Mesenchymal stem cell (in vitro differentiated cells and primary cell): ENCODE measurements around the gene ITIH4.
"Not testable (repeated sequence)": the region's sequence is repeated elsewhere in the genome, so short reads cannot be mapped to it uniquely, and the experiment has no call there.

Experiments
- DNase-seq: peaks from one replicate; pipeline ENCODE4 v3.0.0-alpha.2; 2013
- H2AFZ ChIP-seq: one replicate; pipeline ENCODE4 v1.6.1; 2013; ENCODE audit warnings: low read depth, mild to moderate bottlenecking, control low read depth, inconsistent platforms, low read length, moderate library complexity
- H2AK5ac ChIP-seq: 2 replicates; pipeline ENCODE4 v1.6.1; 2013; ENCODE audit warnings: low read length, moderate library complexity, mild to moderate bottlenecking, inconsistent platforms; ENCODE audit not compliant: severe bottlenecking
- H2BK120ac ChIP-seq: one replicate; pipeline ENCODE4 v1.6.1; 2013; ENCODE audit warnings: low read depth, mild to moderate bottlenecking, inconsistent platforms, low read length, moderate library complexity
- H2BK12ac ChIP-seq, 2 experiments: one replicate each; pipeline ENCODE4 v1.6.1; 2013; ENCODE audit warnings: inconsistent platforms in 2 of 2, low read length in 2 of 2, mild to moderate bottlenecking in 2 of 2, moderate library complexity in 2 of 2, control low read depth in 1 of 2
- H2BK15ac ChIP-seq: one replicate; pipeline ENCODE4 v1.6.1; 2013; ENCODE audit warnings: mild to moderate bottlenecking, low read depth, inconsistent platforms; ENCODE audit not compliant: poor library complexity, severe bottlenecking
- H2BK5ac ChIP-seq: 2 replicates; pipeline ENCODE4 v1.6.1; 2013; ENCODE audit warnings: low read depth, mild to moderate bottlenecking, low read length, control low read depth, inconsistent platforms; ENCODE audit not compliant: poor library complexity, severe bottlenecking
- H3K14ac ChIP-seq, 2 experiments: one replicate each; pipeline ENCODE4 v1.6.1; 2013; ENCODE audit warnings: inconsistent platforms in 2 of 2, low read length in 2 of 2, control low read depth in 1 of 2, mild to moderate bottlenecking in 1 of 2, moderate library complexity in 1 of 2
- H3K18ac ChIP-seq, 2 experiments: one replicate each; pipeline ENCODE4 v1.6.1; 2013; ENCODE audit warnings: inconsistent platforms in 2 of 2, low read length in 2 of 2, control low read depth in 1 of 2, low read depth in 1 of 2, mild to moderate bottlenecking in 1 of 2
- H3K23ac ChIP-seq, 2 experiments: one replicate each; pipeline ENCODE4 v1.6.1; 2013; ENCODE audit warnings: inconsistent platforms in 2 of 2, low read length in 2 of 2, mild to moderate bottlenecking in 2 of 2, moderate library complexity in 2 of 2, control low read depth in 1 of 2
- H3K27ac ChIP-seq: 2 replicates; pipeline ENCODE4 v1.5.1; 2013; ENCODE audit warnings: mild to moderate bottlenecking, moderate library complexity, low read length, control low read depth, inconsistent platforms; ENCODE audit not compliant: poor library complexity, severe bottlenecking
- H3K27me3 ChIP-seq, 2 experiments: 2 replicates each; pipeline versions ENCODE4 v1.6.1 to v1.7.0; 2013; ENCODE audit warnings: low read length in 2 of 2, mild to moderate bottlenecking in 2 of 2, moderate library complexity in 2 of 2, control low read depth in 1 of 2, inconsistent platforms in 1 of 2; ENCODE audit not compliant: control insufficient read depth in 1 of 2, insufficient read depth in 1 of 2
- H3K36me3 ChIP-seq, 2 experiments: 2 replicates each; pipeline versions ENCODE4 v1.6.1 to v1.7.0; 2013; ENCODE audit warnings: low read length in 2 of 2, control low read depth in 1 of 2, inconsistent platforms in 1 of 2, low read depth in 1 of 2, mild to moderate bottlenecking in 1 of 2; ENCODE audit not compliant: insufficient read depth in 2 of 2, control insufficient read depth in 1 of 2
- H3K4ac ChIP-seq, 2 experiments: one replicate each; pipeline ENCODE4 v1.6.1; 2013; ENCODE audit warnings: inconsistent platforms in 2 of 2, low read length in 2 of 2, mild to moderate bottlenecking in 2 of 2, moderate library complexity in 2 of 2, control low read depth in 1 of 2, low read depth in 1 of 2
- H3K4me1 ChIP-seq: 2 replicates; pipeline ENCODE4 v1.6.1; 2013; ENCODE audit warnings: low read depth, low read length, control low read depth; ENCODE audit not compliant: control insufficient read depth, insufficient read depth
- H3K4me2 ChIP-seq: 2 replicates; pipeline ENCODE4 v1.6.1; 2013; ENCODE audit warnings: low read length, mild to moderate bottlenecking, inconsistent platforms; ENCODE audit not compliant: poor library complexity, severe bottlenecking
- H3K4me3 ChIP-seq, 2 experiments: 2 replicates each; pipeline versions ENCODE4 v1.5.1 to v1.7.0; 2013; ENCODE audit warnings: low read length in 2 of 2, mild to moderate bottlenecking in 2 of 2, control low read depth in 1 of 2, low read depth in 1 of 2; ENCODE audit not compliant: insufficient read depth in 1 of 2
- H3K79me1 ChIP-seq: replicated peaks from 2 replicates; pipeline ENCODE4 v1.6.1; 2013; ENCODE audit warnings: mild to moderate bottlenecking, control low read depth, low read length, inconsistent platforms; ENCODE audit not compliant: poor library complexity, severe bottlenecking
- H3K9ac ChIP-seq: 2 replicates; pipeline ENCODE4 v1.7.0; 2013; ENCODE audit warnings: mild to moderate bottlenecking, low read length, moderate library complexity
- H3K9me3 ChIP-seq: 2 replicates; pipeline ENCODE4 v1.7.0; 2013; ENCODE audit warnings: mild to moderate bottlenecking, low read length; ENCODE audit not compliant: control insufficient read depth
- H4K8ac ChIP-seq: one replicate; pipeline ENCODE4 v1.6.1; 2013; ENCODE audit warnings: inconsistent platforms, mild to moderate bottlenecking, low read length, moderate library complexity
- H4K91ac ChIP-seq: one replicate; pipeline ENCODE4 v1.6.1; 2013; ENCODE audit warnings: mild to moderate bottlenecking, low read length, inconsistent platforms
- WGBS: methylation state at CpG from one replicate; pipeline ENCODE4 v1.1.7; 2013; ENCODE audit warnings: mixed read lengths; 5-methylcytosine and 5-hydroxymethylcytosine counted together

Gene ITIH4

GRCh38 chr3:52777959-52778805 lies 52.3 kb downstream of the ITIH4 start:
- H3K4me1 ChIP-seq, result peaks cover 2% of the 10 kb centered on the region
- peaks cover 48 to 53% of the 10 kb centered on the region in 2 experiments for H3K27me3 ChIP-seq
- H4K8ac ChIP-seq, result no peak overlapping the region
- no peak overlapping the region for H2BK12ac ChIP-seq
- no peak overlapping the region for H2AK5ac ChIP-seq
- no peak overlapping the region for H2BK120ac ChIP-seq
- H3K4me2 ChIP-seq, result no peak overlapping the region
- no peak for DNase-seq
- no peak overlapping the region for H3K4ac ChIP-seq
- H3K9me3 ChIP-seq, result no peaks in the 10 kb centered on the region
- peak overlapping the region in 1 of 2 experiments; percentile 39 for H3K14ac ChIP-seq
- H3K36me3 ChIP-seq, result no peaks in the 10 kb centered on the region
- H4K91ac ChIP-seq, result no peak overlapping the region
- WGBS, result 84% methylated on average over 17 of the region's 17 CpGs
- no peak overlapping the region for H3K23ac ChIP-seq
- no peak overlapping the region for H2BK5ac ChIP-seq
- no peak overlapping the region for H3K4me3 ChIP-seq
- H2BK15ac ChIP-seq, result no peak overlapping the region
- H2AFZ ChIP-seq, result no peak overlapping the region
- H3K27ac ChIP-seq, result no peak overlapping the region
- H3K18ac ChIP-seq, result no peak overlapping the region
- no peaks in the 10 kb centered on the region for H3K79me1 ChIP-seq
- H3K9ac ChIP-seq, result no peak overlapping the region

GRCh38 chr3:52777127-52777958 lies 53.1 kb downstream of the ITIH4 start, which contains the start of gene ITIH1:
TSS of gene ITIH1 (plus strand) at chr3:52777599. CDS start at chr3:52777616, 17 bp downstream.
- Histone ChIP-seq H2AFZ (no peak within 1 kb of the TSS), H3K18ac (no peak within 1 kb of the TSS), H2BK5ac (no peak within 1 kb of the TSS), H3K27ac (no peak within 1 kb of the TSS), H3K9me3 (no peaks in the 10 kb centered on the region), H2AK5ac (no peak within 1 kb of the TSS), H2BK120ac (no peak within 1 kb of the TSS), H2BK12ac (no peak within 1 kb of the TSS), H3K4ac (no peak within 1 kb of the TSS), H3K14ac (peak within 1 kb of the TSS in 1 of 2 experiments; percentile 39), H2BK15ac (no peak within 1 kb of the TSS), H3K79me1 (no peaks in the 10 kb centered on the region), H3K9ac (no peak within 1 kb of the TSS), H4K8ac (no peak within 1 kb of the TSS), H3K4me1 (peaks cover 2% of the 10 kb centered on the region), H3K23ac (no peak within 1 kb of the TSS), H3K36me3 (no peaks in the 10 kb centered on the region), H4K91ac (no peak within 1 kb of the TSS), H3K4me3 (no peak within 1 kb of the TSS), H3K27me3 (peaks cover 39 to 45% of the 10 kb centered on the region in 2 experiments), H3K4me2 (no peak within 1 kb of the TSS)
- no peak for DNase-seq
- 89% methylated on average over 12 of the region's 12 CpGs for WGBS

- 82% methylated on average over 5 of the region's 6 CpGs for WGBS
- not testable (repeated sequence) for H3K36me3 ChIP-seq, H3K4me1 ChIP-seq, H3K27ac ChIP-seq, H3K23ac ChIP-seq, H3K18ac ChIP-seq, H4K8ac ChIP-seq, H3K9me3 ChIP-seq, H2BK12ac ChIP-seq, H2BK15ac ChIP-seq, H3K79me1 ChIP-seq, H3K4me3 ChIP-seq, DNase-seq, H3K9ac ChIP-seq, H3K14ac ChIP-seq, H2BK120ac ChIP-seq, H3K4me2 ChIP-seq, H2AK5ac ChIP-seq, H4K91ac ChIP-seq, H2AFZ ChIP-seq, H2BK5ac ChIP-seq, H3K4ac ChIP-seq
- peaks cover 31 to 36% of the 10 kb centered on the region in 2 experiments for H3K27me3 ChIP-seq
These were observed 54.0 kb downstream of the ITIH4 start for GRCh38 chr3:52776486-52776885.

GRCh38 chr3:52775877-52776276 lies 54.6 kb downstream of the ITIH4 start:
- WGBS, result 78% methylated on average over 8 of the region's 8 CpGs
- Histone ChIP-seq H3K27ac (no peak overlapping the region), H3K9ac (no peak overlapping the region), H2BK120ac (no peak overlapping the region), H3K4me1 (peaks cover 7% of the 10 kb centered on the region), H2AK5ac (no peak overlapping the region), H2BK12ac (no peak overlapping the region), H3K36me3 (no peaks in the 10 kb centered on the region), H3K18ac (no peak overlapping the region), H2BK15ac (no peak overlapping the region), H4K91ac (no peak overlapping the region), H3K4me3 (no peak overlapping the region), H2AFZ (no peak overlapping the region), H3K4ac (no peak overlapping the region), H3K4me2 (no peak overlapping the region), H3K9me3 (no peaks in the 10 kb centered on the region), H2BK5ac (no peak overlapping the region), H3K27me3 (peaks cover 29 to 32% of the 10 kb centered on the region in 2 experiments), H3K23ac (no peak overlapping the region), H4K8ac (no peak overlapping the region), H3K79me1 (no peaks in the 10 kb centered on the region), H3K14ac (no peak overlapping the region)
- no peak for DNase-seq
